Ecto neural progenitor cell (in vitro differentiated cells): Measurements from ENCODE around the gene C2orf78.
"Not testable (repeated sequence)": the region's sequence is repeated elsewhere in the genome, so short reads cannot be mapped to it uniquely, and the experiment has no call there.

Source experiments
- DNase-seq: peaks from one replicate; pipeline ENCODE4 v3.0.0-alpha.2; 2018; ENCODE audit warnings: low spot score

C2orf78 gene

GRCh38 chr2:73780237-73780582, 3.8 kb upstream of the C2orf78 start:
- DNase-seq, result no peak

GRCh38 chr2:73783402-73783801, 581 bp upstream of the C2orf78 start:
- DNase-seq, result not testable (repeated sequence)

GRCh38 chr2:73811878-73812277, 27.9 kb downstream of the C2orf78 start:
- no peak for DNase-seq

GRCh38 chr2:73812635-73813034, 28.7 kb downstream of the C2orf78 start:
- no peak for DNase-seq

GRCh38 chr2:73818296-73818695, 34.3 kb downstream of the C2orf78 start:
- no peak for DNase-seq

- no peak for DNase-seq
Observed at GRCh38 chr2:73821227-73821626, 37.2 kb downstream of the C2orf78 start.

GRCh38 chr2:73821669-73822068, 37.7 kb downstream of the C2orf78 start:
- no peak for DNase-seq

- no peak for DNase-seq
Observed at GRCh38 chr2:73822276-73822675, 38.3 kb downstream of the C2orf78 start.

GRCh38 chr2:73822991-73823390, 39.0 kb downstream of the C2orf78 start:
- DNase-seq, result no peak

- DNase-seq, result no peak
Observed at GRCh38 chr2:73823416-73823815, 39.4 kb downstream of the C2orf78 start.

GRCh38 chr2:73823916-73824523, 40.0 kb downstream of the C2orf78 start:
- no peak for DNase-seq

GRCh38 chr2:73825408-73825807, 41.4 kb downstream of the C2orf78 start:
- DNase-seq, result no peak

- DNase-seq, result no peak
Observed at GRCh38 chr2:73827018-73827417, 43.0 kb downstream of the C2orf78 start.

- DNase-seq, result no peak
Observed at GRCh38 chr2:73827660-73828388, 43.8 kb downstream of the C2orf78 start.

GRCh38 chr2:73828389-73828817, 44.4 kb downstream of the C2orf78 start:
- no peak for DNase-seq

GRCh38 chr2:73828818-73829570, 45.0 kb downstream of the C2orf78 start, which contains the start of gene STAMBP:
TSS of gene STAMBP (plus strand) at chr2:73828961. CDS start at chr2:73830857, 1,896 bp downstream.
- DNase-seq, result peak; percentile 94

- DNase-seq, result no peak
Observed at GRCh38 chr2:73830871-73831401, 47.0 kb downstream of the C2orf78 start.

GRCh38 chr2:73832930-73833329, 48.9 kb downstream of the C2orf78 start:
- DNase-seq, result no peak

- DNase-seq, result no peak
Observed at GRCh38 chr2:73836141-73836943, 52.4 kb downstream of the C2orf78 start.

- no peak for DNase-seq
Observed at GRCh38 chr2:73837847-73838585, 54.0 kb downstream of the C2orf78 start.

GRCh38 chr2:73838889-73839534, 55.0 kb downstream of the C2orf78 start:
- no peak for DNase-seq
